HepG2 (cell line): ENCODE data around the gene CLN6. TPM values are rescaled to one million over a fixed set of nuclear protein-coding genes. Genes with fewer than 3 reads are reported as not detected.
A peak's percentile ranks its signal among the peaks of the same experiment; 100 is the strongest.

ENCODE experiments used
- AKAP8 ChIP-seq: sonication (generic); formaldehyde crosslinking; IDR thresholded peaks from 2 replicates; pipeline ENCODE4 v1.5.1; 2020; ENCODE audit warnings: mild to moderate bottlenecking, missing genetic modification reagents
- ARHGAP35 ChIP-seq: sonication (generic); formaldehyde crosslinking; IDR thresholded peaks from 2 replicates; pipeline ENCODE4 v1.9.0; 2022; ENCODE audit warnings: mild to moderate bottlenecking, inconsistent platforms, moderate library complexity, missing genetic modification reagents, borderline replicate concordance
- ELF4 ChIP-seq: sonication (generic); formaldehyde crosslinking; IDR thresholded peaks from 2 replicates; pipeline ENCODE4 v1.5.0; 2020; ENCODE audit warnings: missing genetic modification reagents, mild to moderate bottlenecking, moderate library complexity, borderline replicate concordance
- FOXA1 ChIP-seq, 2 experiments: fragments of 450-650 bp in 1 of 2; sonication (generic) in 1 of 2; formaldehyde crosslinking in 1 of 2; IDR thresholded peaks; 2 replicates each; pipeline versions ENCODE4 v1.4.0 to v1.6.1; 2016 to 2020; ENCODE audit warnings: missing genetic modification reagents in 1 of 2
- GFI1 ChIP-seq: sonication (generic); formaldehyde crosslinking; IDR thresholded peaks from 2 replicates; pipeline ENCODE4 v1.5.0; 2020; ENCODE audit warnings: missing genetic modification reagents, mild to moderate bottlenecking, borderline replicate concordance
- HMG20A ChIP-seq: IDR thresholded peaks from 2 replicates; pipeline ENCODE4 v1.6.1; 2016; ENCODE audit warnings: borderline replicate concordance
- KAT8 ChIP-seq: IDR thresholded peaks from 2 replicates; pipeline ENCODE4 v1.6.1; 2016; ENCODE audit warnings: missing genetic modification reagents, missing compliant biosample characterization
- MED8 ChIP-seq: sonication (generic); formaldehyde crosslinking; IDR thresholded peaks from 2 replicates; pipeline ENCODE4 v1.8.1; 2023; ENCODE audit warnings: mild to moderate bottlenecking, missing genetic modification reagents; ENCODE audit not compliant: insufficient replicate concordance
- PCBP1 ChIP-seq: fragments of 200-400 bp; formaldehyde crosslinking; IDR thresholded peaks from 2 replicates; pipeline ENCODE4 v1.6.1; 2017; ENCODE audit warnings: mild to moderate bottlenecking, low read depth, low read length, borderline replicate concordance
- POLR2G ChIP-seq: fragments of 200-400 bp; formaldehyde crosslinking; IDR thresholded peaks from 2 replicates; pipeline ENCODE4 v1.6.1; 2018; ENCODE audit warnings: mild to moderate bottlenecking, low read depth, low read length, moderate library complexity
- SOX6 ChIP-seq, 2 experiments: fragments of 450-650 bp in 1 of 2; sonication (generic) in 1 of 2; formaldehyde crosslinking in 1 of 2; IDR thresholded peaks; 2 replicates each; pipeline versions ENCODE4 v1.4.0 to v1.6.1; 2017 to 2020; ENCODE audit warnings: antibody characterized with exemption in 1 of 2, mild to moderate bottlenecking in 1 of 2, missing genetic modification reagents in 1 of 2
- STAT5B ChIP-seq: sonication (generic); formaldehyde crosslinking; IDR thresholded peaks from 2 replicates; pipeline ENCODE4 v1.4.0; 2020; ENCODE audit warnings: missing genetic modification reagents
- WIZ ChIP-seq: sonication (generic); formaldehyde crosslinking; IDR thresholded peaks from 2 replicates; pipeline ENCODE4 v1.5.1; 2020; ENCODE audit warnings: mild to moderate bottlenecking, missing genetic modification reagents
- ZKSCAN5 ChIP-seq: sonication (generic); formaldehyde crosslinking; IDR thresholded peaks from 2 replicates; pipeline ENCODE4 v1.5.1; 2020; ENCODE audit warnings: mild to moderate bottlenecking, missing genetic modification reagents
- ZNF17 ChIP-seq: sonication (generic); formaldehyde crosslinking; IDR thresholded peaks from 2 replicates; pipeline ENCODE4 v1.5.0; 2020; ENCODE audit warnings: mild to moderate bottlenecking, missing genetic modification reagents
- ZNF24 ChIP-seq: fragments of 450-650 bp; IDR thresholded peaks from 2 replicates; pipeline ENCODE4 v1.6.1; 2017; ENCODE audit warnings: antibody characterized with exemption, mild to moderate bottlenecking
- ZNF335 ChIP-seq: sonication (generic); formaldehyde crosslinking; IDR thresholded peaks from 2 replicates; pipeline ENCODE4 v1.4.0; 2020; ENCODE audit warnings: missing genetic modification reagents
- ZNF577 ChIP-seq: sonication (generic); formaldehyde crosslinking; IDR thresholded peaks from 2 replicates; pipeline ENCODE4 v1.4.0; 2020; ENCODE audit warnings: mild to moderate bottlenecking, low read depth, missing genetic modification reagents, borderline replicate concordance
- ZNF678 ChIP-seq: sonication (generic); formaldehyde crosslinking; IDR thresholded peaks from 2 replicates; pipeline ENCODE4 v1.4.0; 2020; ENCODE audit warnings: mild to moderate bottlenecking, missing genetic modification reagents
- ZNF709 ChIP-seq: sonication (generic); formaldehyde crosslinking; IDR thresholded peaks from 2 replicates; pipeline ENCODE4 v1.5.0; 2020; ENCODE audit warnings: mild to moderate bottlenecking, missing genetic modification reagents
- ZNF746 ChIP-seq: sonication (generic); formaldehyde crosslinking; IDR thresholded peaks from 2 replicates; pipeline ENCODE4 v1.8.0; 2022; ENCODE audit warnings: mild to moderate bottlenecking, missing genetic modification reagents
- ZNF747 ChIP-seq: sonication (generic); formaldehyde crosslinking; IDR thresholded peaks from 2 replicates; pipeline ENCODE4 v1.8.1; 2023; ENCODE audit warnings: missing genetic modification reagents, mild to moderate bottlenecking, borderline replicate concordance
- ZNF790 ChIP-seq: sonication (generic); formaldehyde crosslinking; IDR thresholded peaks from 2 replicates; pipeline ENCODE4 v1.8.0; 2022; ENCODE audit warnings: missing genetic modification reagents, mild to moderate bottlenecking, borderline replicate concordance
- polyA plus RNA-seq, 8 experiments: library from polyadenylated mRNA; depleted of rRNA in 3 of 8; stranded (reverse) in 7 of 8; unstranded in 1 of 8; fragments of >200 nt; fragmentation: Illumina TruSeq in 4 of 8; extraction: Trizol in 4 of 8; gene quantifications; 2 replicates each; pipeline versions ENCODE4 v1.2.1 to v1.2.3, GENCODE V29; 2011 to 2016; ENCODE audit warnings: low read depth in 4 of 8, missing spikeins in 1 of 8, mixed read lengths in 1 of 8; ENCODE audit not compliant: insufficient read depth in 1 of 8
- total RNA-seq, 5 experiments: library from RNA; depleted of rRNA; stranded (reverse); fragments of >200 nt; fragmentation: Illumina TruSeq; extraction: Trizol; gene quantifications; 2 replicates each; pipeline ENCODE4 v1.2.3, GENCODE V29; 2016; ENCODE audit warnings: low read depth in 1 of 5
- TF ChIP-seq, protein P1 (sequence below): sonication (generic); formaldehyde crosslinking; IDR thresholded peaks from 2 replicates; pipeline ENCODE4 v1.4.0; 2020; ENCODE audit warnings: missing genetic modification reagents, borderline replicate concordance
- TF ChIP-seq, protein P2 (sequence below): sonication (generic); formaldehyde crosslinking; conservative IDR thresholded peaks from 2 replicates; pipeline ENCODE4 v1.8.0; 2022; ENCODE audit warnings: mild to moderate bottlenecking, moderate library complexity, missing genetic modification reagents

The CLN6 gene
- total and polyA plus RNA-seq, 2 of the 13 experiments (the other 11 are each of a cell fraction or from before 2014, with no cell fraction given), result 24.9 to 27.1 TPM

- TF ChIP-seq, protein P1, sequence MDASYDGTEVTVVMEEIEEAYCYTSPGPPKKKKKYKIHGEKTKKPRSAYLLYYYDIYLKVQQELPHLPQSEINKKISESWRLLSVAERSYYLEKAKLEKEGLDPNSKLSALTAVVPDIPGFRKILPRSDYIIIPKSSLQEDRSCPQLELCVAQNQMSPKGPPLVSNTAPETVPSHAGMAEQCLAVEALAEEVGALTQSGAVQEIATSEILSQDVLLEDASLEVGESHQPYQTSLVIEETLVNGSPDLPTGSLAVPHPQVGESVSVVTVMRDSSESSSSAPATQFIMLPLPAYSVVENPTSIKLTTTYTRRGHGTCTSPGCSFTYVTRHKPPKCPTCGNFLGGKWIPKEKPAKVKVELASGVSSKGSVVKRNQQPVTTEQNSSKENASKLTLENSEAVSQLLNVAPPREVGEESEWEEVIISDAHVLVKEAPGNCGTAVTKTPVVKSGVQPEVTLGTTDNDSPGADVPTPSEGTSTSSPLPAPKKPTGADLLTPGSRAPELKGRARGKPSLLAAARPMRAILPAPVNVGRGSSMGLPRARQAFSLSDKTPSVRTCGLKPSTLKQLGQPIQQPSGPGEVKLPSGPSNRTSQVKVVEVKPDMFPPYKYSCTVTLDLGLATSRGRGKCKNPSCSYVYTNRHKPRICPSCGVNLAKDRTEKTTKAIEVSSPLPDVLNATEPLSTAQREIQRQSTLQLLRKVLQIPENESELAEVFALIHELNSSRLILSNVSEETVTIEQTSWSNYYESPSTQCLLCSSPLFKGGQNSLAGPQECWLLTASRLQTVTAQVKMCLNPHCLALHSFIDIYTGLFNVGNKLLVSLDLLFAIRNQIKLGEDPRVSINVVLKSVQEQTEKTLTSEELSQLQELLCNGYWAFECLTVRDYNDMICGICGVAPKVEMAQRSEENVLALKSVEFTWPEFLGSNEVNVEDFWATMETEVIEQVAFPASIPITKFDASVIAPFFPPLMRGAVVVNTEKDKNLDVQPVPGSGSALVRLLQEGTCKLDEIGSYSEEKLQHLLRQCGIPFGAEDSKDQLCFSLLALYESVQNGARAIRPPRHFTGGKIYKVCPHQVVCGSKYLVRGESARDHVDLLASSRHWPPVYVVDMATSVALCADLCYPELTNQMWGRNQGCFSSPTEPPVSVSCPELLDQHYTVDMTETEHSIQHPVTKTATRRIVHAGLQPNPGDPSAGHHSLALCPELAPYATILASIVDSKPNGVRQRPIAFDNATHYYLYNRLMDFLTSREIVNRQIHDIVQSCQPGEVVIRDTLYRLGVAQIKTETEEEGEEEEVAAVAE, result no peak
- TF ChIP-seq ZNF747 (CRISPR knock-in tag), result no peak
- no peak for TF ChIP-seq GFI1
- no peak for TF ChIP-seq MED8 (CRISPR knock-in tag)
- TF ChIP-seq ZKSCAN5 (CRISPR knock-in tag), result no peak
- TF ChIP-seq ELF4 (CRISPR knock-in tag), result no peak
- TF ChIP-seq ZNF577, result no peak
- TF ChIP-seq WIZ, result no peak
- TF ChIP-seq ZNF709, result no peak
- TF ChIP-seq STAT5B (CRISPR knock-in tag), result no peak
- TF ChIP-seq SOX6 (IDR thresholded peaks at IDR 0.05), result no peak
- TF ChIP-seq SOX6 (CRISPR knock-in tag; IDR thresholded peaks at IDR 0.05), result peak; percentile 53; the same call in 1 of the 2 replicates
- TF ChIP-seq PCBP1, result no peak
- peak; percentile 38; the same call in 1 of the 2 replicates for TF ChIP-seq HMG20A (CRISPR knock-in tag)
- no peak for TF ChIP-seq ZNF335 (CRISPR knock-in tag)
- TF ChIP-seq KAT8 (CRISPR knock-in tag), result peak; percentile 48; the same call in 1 of the 2 replicates
- TF ChIP-seq ZNF678, result no peak
- no peak for TF ChIP-seq POLR2G
- TF ChIP-seq AKAP8, result no peak
- no peak for TF ChIP-seq FOXA1 (IDR thresholded peaks at IDR 0.05)
- 0 out of 2 replicates have a peak, but pooled peaks have one; percentile 12 for TF ChIP-seq FOXA1 (CRISPR knock-in tag; IDR thresholded peaks at IDR 0.05)
- no peak for TF ChIP-seq ARHGAP35 (CRISPR knock-in tag)
- TF ChIP-seq ZNF17, result no peak
- TF ChIP-seq ZNF746 (CRISPR knock-in tag), result peak; percentile 48; the same call in 1 of the 2 replicates
- TF ChIP-seq ZNF790 (CRISPR knock-in tag), result no peak
- TF ChIP-seq, protein P2, sequence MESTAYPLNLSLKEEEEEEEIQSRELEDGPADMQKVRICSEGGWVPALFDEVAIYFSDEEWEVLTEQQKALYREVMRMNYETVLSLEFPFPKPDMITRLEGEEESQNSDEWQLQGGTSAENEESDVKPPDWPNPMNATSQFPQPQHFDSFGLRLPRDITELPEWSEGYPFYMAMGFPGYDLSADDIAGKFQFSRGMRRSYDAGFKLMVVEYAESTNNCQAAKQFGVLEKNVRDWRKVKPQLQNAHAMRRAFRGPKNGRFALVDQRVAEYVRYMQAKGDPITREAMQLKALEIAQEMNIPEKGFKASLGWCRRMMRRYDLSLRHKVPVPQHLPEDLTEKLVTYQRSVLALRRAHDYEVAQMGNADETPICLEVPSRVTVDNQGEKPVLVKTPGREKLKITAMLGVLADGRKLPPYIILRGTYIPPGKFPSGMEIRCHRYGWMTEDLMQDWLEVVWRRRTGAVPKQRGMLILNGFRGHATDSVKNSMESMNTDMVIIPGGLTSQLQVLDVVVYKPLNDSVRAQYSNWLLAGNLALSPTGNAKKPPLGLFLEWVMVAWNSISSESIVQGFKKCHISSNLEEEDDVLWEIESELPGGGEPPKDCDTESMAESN (CRISPR knock-in tag), result 0 out of 2 replicates have a peak, but pooled peaks have one; percentile 47
- TF ChIP-seq ZNF24, result no peak
Observed at GRCh38 chr15:68256675-68257450, 27.3 kb upstream of the CLN6 start (continued).
